ELR (cell line): ENCODE results near the gene CEACAM16.
"Not testable (repeated sequence)": the region's sequence is repeated elsewhere in the genome, so short reads cannot be mapped to it uniquely, and the experiment has no call there.

Experiments used
- DNase-seq: peaks from one replicate; pipeline ENCODE4 v3.0.0-alpha.2; 2015; ENCODE audit warnings: low read depth

Gene CEACAM16

GRCh38 chr19:44698492-44699201 lies at the start of gene CEACAM16:
Gene CEACAM16 (plus strand): TSS chr19:44699151. CDS start chr19:44701457, 2,306 bp downstream.
- no peak for DNase-seq

GRCh38 chr19:44649578-44650145 lies 49.3 kb upstream of the CEACAM16 start:
- DNase-seq, result no peak

- DNase-seq, result no peak
These were observed 45.6 kb upstream of the CEACAM16 start for GRCh38 chr19:44653343-44653742.

GRCh38 chr19:44653977-44654774 lies 44.8 kb upstream of the CEACAM16 start:
- DNase-seq, result peak; percentile 34

- DNase-seq, result peak; percentile 70
These were observed 41.6 kb upstream of the CEACAM16 start for GRCh38 chr19:44657211-44657921.

GRCh38 chr19:44658069-44658733 lies 40.8 kb upstream of the CEACAM16 start:
- DNase-seq, result peak; percentile 33

- DNase-seq, result no peak
These were observed 38.9 kb upstream of the CEACAM16 start for GRCh38 chr19:44660081-44660480.

GRCh38 chr19:44661205-44661604 lies 37.7 kb upstream of the CEACAM16 start:
- no peak for DNase-seq

GRCh38 chr19:44661904-44662303 lies 37.0 kb upstream of the CEACAM16 start:
- DNase-seq, result no peak

GRCh38 chr19:44662691-44663385 lies 36.1 kb upstream of the CEACAM16 start:
- no peak for DNase-seq

GRCh38 chr19:44663996-44664395 lies 35.0 kb upstream of the CEACAM16 start:
- no peak for DNase-seq

GRCh38 chr19:44664976-44665375 lies 34.0 kb upstream of the CEACAM16 start:
- no peak for DNase-seq

- DNase-seq, result no peak
These were observed 31.9 kb upstream of the CEACAM16 start for GRCh38 chr19:44666852-44667556.

- DNase-seq, result no peak
These were observed 29.8 kb upstream of the CEACAM16 start for GRCh38 chr19:44668985-44669764.

- not testable (repeated sequence) for DNase-seq
These were observed 28.9 kb upstream of the CEACAM16 start for GRCh38 chr19:44670027-44670426.

- no peak for DNase-seq
These were observed 27.6 kb upstream of the CEACAM16 start, which contains the start of gene CEACAM19 for GRCh38 chr19:44671400-44671799. Gene CEACAM19 (plus strand): TSS chr19:44671482. CDS start chr19:44671932, 450 bp downstream.

GRCh38 chr19:44672226-44672625 lies 26.7 kb upstream of the CEACAM16 start:
- DNase-seq, result no peak

- DNase-seq, result no peak
These were observed 25.4 kb upstream of the CEACAM16 start for GRCh38 chr19:44673510-44673909.

- no peak for DNase-seq
These were observed 23.4 kb upstream of the CEACAM16 start for GRCh38 chr19:44675521-44675920.
